GM19023 (cell line): ENCODE measurements around the gene VTA1.

Experiments
- ATAC-seq: cut with Tn5 transposase; IDR thresholded peaks from one replicate; pipeline ENCODE4 v1.9.1; 2021; ENCODE audit warnings: mild to moderate bottlenecking, moderate library complexity; ENCODE audit not compliant: unreplicated experiment

Gene VTA1

DNA sequence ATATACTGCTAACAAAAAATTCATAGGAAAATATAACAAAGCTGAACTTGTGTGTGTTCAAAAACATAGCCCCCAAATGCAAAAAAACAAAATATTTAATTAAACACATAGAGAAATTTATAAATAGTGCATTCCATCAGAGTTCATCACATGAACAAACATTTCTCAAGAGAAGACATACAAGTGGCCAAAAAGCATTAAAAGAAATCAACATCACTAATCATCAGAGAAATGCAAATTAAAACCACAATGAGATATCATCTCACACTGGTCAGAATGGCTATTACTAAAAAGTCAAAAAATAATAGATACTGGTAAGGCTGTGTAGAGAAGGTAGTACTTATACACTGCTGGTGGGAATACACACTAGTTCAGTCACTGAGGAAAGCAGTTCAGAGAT is 115.2 kb downstream of the VTA1 start:
- no peak for ATAC-seq

DNA sequence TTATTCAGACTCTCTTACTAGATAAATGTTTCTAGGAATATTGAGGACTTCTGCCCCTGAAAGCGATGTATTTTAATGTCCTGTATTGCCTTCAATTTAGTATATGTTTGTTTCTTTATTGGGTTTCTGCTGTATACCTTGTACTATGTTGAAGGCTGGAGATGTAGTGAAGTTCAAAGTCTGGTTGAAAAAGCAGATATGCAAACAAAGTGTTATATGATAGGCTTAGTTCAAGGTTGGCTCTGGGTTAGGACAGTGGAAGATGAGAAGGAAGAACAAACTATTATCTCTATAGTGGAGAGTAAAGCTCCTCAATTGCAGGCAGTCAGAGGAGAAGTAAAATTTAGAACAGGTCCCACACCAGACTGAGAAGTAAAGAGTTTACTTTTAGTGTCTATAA is 118.4 kb downstream of the VTA1 start:
- ATAC-seq = no peak

DNA sequence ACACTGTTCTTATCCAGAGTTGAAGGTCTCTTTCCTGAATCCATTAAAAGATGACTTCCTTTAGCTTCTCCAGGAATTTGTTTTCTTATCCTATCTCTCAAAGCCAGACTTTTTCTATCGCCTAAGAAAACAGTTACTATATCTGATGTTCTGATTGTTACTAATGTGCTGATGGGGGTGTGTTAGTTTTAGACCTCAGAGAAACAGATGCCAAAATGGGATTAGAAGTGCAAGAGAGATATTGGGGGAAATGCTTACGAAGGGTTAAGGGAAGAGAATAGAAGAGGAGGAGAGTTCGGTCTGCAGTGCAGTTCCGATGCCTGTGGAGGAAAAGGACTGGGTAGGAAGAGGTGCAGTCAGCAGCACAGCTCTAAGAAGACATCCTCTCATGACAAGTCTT is 119.0 kb downstream of the VTA1 start:
- ATAC-seq = no peak

DNA sequence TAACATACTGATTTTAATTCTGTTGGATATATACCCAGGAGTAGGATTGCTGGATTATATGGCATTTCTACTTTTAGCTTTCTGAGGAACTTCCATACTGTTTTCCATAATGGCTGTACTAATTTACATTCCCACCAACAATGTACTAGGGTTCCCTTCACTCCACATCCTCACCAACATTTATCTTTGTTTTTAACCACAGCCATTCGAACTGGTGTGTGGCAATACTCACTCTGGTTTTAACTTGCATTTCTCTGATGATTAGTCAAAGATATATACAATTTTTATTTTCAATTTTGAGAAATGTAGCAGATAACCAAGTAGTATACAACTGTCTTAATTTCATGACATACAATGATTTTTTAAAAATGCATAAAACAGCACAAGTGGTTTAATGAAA is 124.4 kb downstream of the VTA1 start:
- ATAC-seq = no peak
